SK-N-SH treated with all-trans-retinoic acid at 6 μM for 48 hours (cell line): ENCODE results near the gene KEL.

Experiments used
- ATAC-seq: fragments of 200-7000 bp; cut with Tn5 transposase; 3 replicates; pipeline ENCODE4 v1.9.1; 2020; ENCODE audit warnings: mild to moderate bottlenecking, moderate library complexity
- ARNTL ChIP-seq: fragments of 450-650 bp; formaldehyde crosslinking; IDR thresholded peaks from 2 replicates; pipeline ENCODE4 v1.5.0; 2020; ENCODE audit warnings: low read depth, mild to moderate bottlenecking, moderate library complexity, borderline replicate concordance
- BACH2 ChIP-seq: fragments of 250-450 bp; sonication (Bioruptor Pico); IDR thresholded peaks from 2 replicates; pipeline ENCODE4 v1.9.0; 2021; ENCODE audit warnings: mild to moderate bottlenecking, borderline replicate concordance
- CREB5 ChIP-seq: fragments of 250-450 bp; sonication (Bioruptor Pico); IDR thresholded peaks from 2 replicates; pipeline ENCODE4 v1.5.1; 2020; ENCODE audit warnings: low read depth, mild to moderate bottlenecking, moderate library complexity
- CSDC2 ChIP-seq: fragments of 250-450 bp; sonication (Bioruptor Pico); IDR thresholded peaks from 2 replicates; pipeline ENCODE4 v1.5.0; 2020; ENCODE audit warnings: mild to moderate bottlenecking, moderate library complexity
- CSRNP3 ChIP-seq: fragments of 250-450 bp; sonication (Bioruptor Pico); IDR thresholded peaks from 2 replicates; pipeline ENCODE4 v1.5.1; 2021; ENCODE audit warnings: mild to moderate bottlenecking, moderate library complexity
- OSR1 ChIP-seq: fragments of 250-450 bp; sonication (Bioruptor Pico); IDR thresholded peaks from 2 replicates; pipeline ENCODE4 v1.8.0; 2022; ENCODE audit warnings: moderate library complexity, mild to moderate bottlenecking, inconsistent platforms
- POU6F1 ChIP-seq: fragments of 250-450 bp; sonication (Bioruptor Pico); IDR thresholded peaks from 2 replicates; pipeline ENCODE4 v1.8.0; 2021; ENCODE audit warnings: low read depth, mild to moderate bottlenecking, moderate library complexity, borderline replicate concordance
- PPARA ChIP-seq: fragments of 250-450 bp; sonication (Bioruptor Pico); IDR thresholded peaks from 2 replicates; pipeline ENCODE4 v1.5.0; 2020; ENCODE audit warnings: mild to moderate bottlenecking, borderline replicate concordance
- RARB ChIP-seq: fragments of 250-450 bp; sonication (Bioruptor Pico); IDR thresholded peaks from 2 replicates; pipeline ENCODE4 v1.8.0; 2021; ENCODE audit warnings: mild to moderate bottlenecking, moderate library complexity
- SNAI2 ChIP-seq: fragments of 250-450 bp; sonication (Bioruptor Pico); IDR thresholded peaks from 2 replicates; pipeline ENCODE4 v1.5.0; 2020; ENCODE audit warnings: mild to moderate bottlenecking, moderate library complexity
- TSHZ2 ChIP-seq: fragments of 250-450 bp; sonication (Bioruptor Pico); IDR thresholded peaks from 2 replicates; pipeline ENCODE4 v1.5.0; 2020; ENCODE audit warnings: mild to moderate bottlenecking, moderate library complexity
- ZC3H10 ChIP-seq: fragments of 250-450 bp; sonication (Bioruptor Pico); IDR thresholded peaks from 2 replicates; pipeline ENCODE4 v1.5.1; 2021; ENCODE audit warnings: mild to moderate bottlenecking, moderate library complexity
- ZFP3 ChIP-seq: fragments of 250-450 bp; sonication (Bioruptor Pico); IDR thresholded peaks from 2 replicates; pipeline ENCODE4 v1.5.0; 2020; ENCODE audit warnings: mild to moderate bottlenecking, moderate library complexity
- ZNF565 ChIP-seq: fragments of 450-650 bp; formaldehyde crosslinking; conservative IDR thresholded peaks from 2 replicates; pipeline ENCODE4 v1.5.0; 2020; ENCODE audit warnings: low read depth, mild to moderate bottlenecking, moderate library complexity
- ZNF8 ChIP-seq: fragments of 450-650 bp; formaldehyde crosslinking; IDR thresholded peaks from 2 replicates; pipeline ENCODE4 v1.5.0; 2020; ENCODE audit warnings: mild to moderate bottlenecking, moderate library complexity

The KEL gene

GRCh38 chr7:143003393-143004051 is 41.4 kb upstream of the KEL start:
- ATAC-seq: peak; percentile 69
- no peak for TF ChIP-seq ZNF8 (CRISPR knock-in tag)
- no peak for TF ChIP-seq OSR1 (CRISPR knock-in tag)
- no peak for TF ChIP-seq RARB (CRISPR knock-in tag)
- no peak for TF ChIP-seq ZC3H10 (CRISPR knock-in tag)
- no peak for TF ChIP-seq TSHZ2 (CRISPR knock-in tag)
- no peak for TF ChIP-seq BACH2 (CRISPR knock-in tag)
- no peak for TF ChIP-seq POU6F1 (CRISPR knock-in tag)
- no peak for TF ChIP-seq ZNF565 (CRISPR knock-in tag)
- TF ChIP-seq PPARA (CRISPR knock-in tag): no peak
- no peak for TF ChIP-seq ZFP3 (CRISPR knock-in tag)
- no peak for TF ChIP-seq CREB5 (CRISPR knock-in tag)
- TF ChIP-seq, all 23 proteins: peak for 0

GRCh38 chr7:143002898-143003297 is 40.7 kb upstream of the KEL start:
- TF ChIP-seq CSRNP3: no peak
- ATAC-seq: no peak

GRCh38 chr7:143002106-143002505 is 39.9 kb upstream of the KEL start:
- peak; percentile 70; the same call in 2 of the 3 replicates for ATAC-seq
- TF ChIP-seq ARNTL (CRISPR knock-in tag): no peak
- TF ChIP-seq POU6F1 (CRISPR knock-in tag): no peak
- no peak for TF ChIP-seq CSDC2 (CRISPR knock-in tag)
- TF ChIP-seq ZFP3 (CRISPR knock-in tag): no peak
- no peak for TF ChIP-seq SNAI2 (CRISPR knock-in tag)
- no peak for TF ChIP-seq TSHZ2 (CRISPR knock-in tag)
- TF ChIP-seq BACH2 (CRISPR knock-in tag): no peak
- no peak for TF ChIP-seq PPARA (CRISPR knock-in tag)
- no peak for TF ChIP-seq ZNF8 (CRISPR knock-in tag)
- TF ChIP-seq OSR1 (CRISPR knock-in tag): no peak
